Measurements from ENCODE around the gene WDR89. TPM values are rescaled to one million over a fixed set of nuclear protein-coding genes. Genes with fewer than 3 reads are reported as not detected.

WDR89 gene
- total RNA-seq, 2 donors from 2014 or later: 2.0 to 9.0 TPM

DNA sequence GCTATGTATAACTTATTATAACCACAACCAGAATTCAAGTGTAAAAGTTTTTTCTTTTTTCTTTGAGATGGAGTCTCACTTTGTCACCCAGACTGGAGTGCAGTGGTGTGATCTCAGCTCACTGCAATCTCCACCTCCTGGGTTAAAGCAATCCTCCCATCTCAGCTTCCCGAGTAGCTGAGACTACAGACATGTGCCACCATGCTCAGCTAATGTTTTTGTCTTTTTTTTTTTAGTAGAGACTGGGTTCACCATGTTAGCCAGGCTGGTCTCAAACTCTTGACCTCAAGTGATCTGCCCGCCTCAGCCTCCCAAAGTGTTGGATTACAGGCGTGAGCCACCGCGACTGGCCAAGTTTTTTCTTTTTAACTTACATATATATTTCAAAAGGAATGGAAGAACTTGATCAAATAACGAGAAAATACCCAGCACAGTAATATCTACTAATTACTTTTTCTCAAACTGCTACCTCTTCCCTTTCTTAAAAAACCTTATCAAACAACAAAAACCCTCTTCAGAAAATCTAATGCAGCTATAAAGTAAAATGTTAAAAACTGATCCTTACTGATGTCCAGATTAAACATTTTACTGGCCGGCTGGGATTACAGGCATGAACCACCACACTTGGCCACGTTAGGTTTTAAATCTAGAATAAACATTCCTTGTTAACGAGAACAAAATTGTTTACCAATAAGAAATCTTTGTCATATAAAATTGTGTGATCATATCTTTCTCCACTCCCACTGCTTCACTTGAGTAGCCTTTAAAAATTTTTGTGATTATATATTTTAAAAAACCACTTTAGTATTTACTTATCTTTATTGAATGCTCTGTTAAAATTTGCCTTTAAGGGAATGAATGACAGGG is 41.3 kb upstream of the WDR89 start:
- no peak for TF ChIP-seq CTCF (IDR thresholded peaks at IDR 0.05)
- H3K27ac ChIP-seq: no peak overlapping the region
- no peak for DNase-seq (ENCODE audit: low spot score)
- H3K27me3 ChIP-seq (replicated peaks; ENCODE audit: insufficient read depth): no peaks in the 10 kb centered on the region
- peaks cover 7% of the 10 kb centered on the region for H3K36me3 ChIP-seq
- H3K9me3 ChIP-seq: no peaks in the 10 kb centered on the region
- no peak for ATAC-seq (ENCODE audit: insufficient number of reproducible peaks, low FRiP score, low read depth)
- H3K4me1 ChIP-seq (ENCODE audit: control insufficient read depth in 1 of 2, low read depth in 2 of 2): no peaks in the 10 kb centered on the region
- H3K4me3 ChIP-seq: no peak overlapping the region

- H3K36me3 ChIP-seq: peaks cover 2% of the 10 kb centered on the region
- ATAC-seq (ENCODE audit: insufficient number of reproducible peaks, low FRiP score, low read depth) (no peak), DNase-seq (ENCODE audit: low spot score) (no peak)
- no peaks in the 10 kb centered on the region for H3K27me3 ChIP-seq (replicated peaks; ENCODE audit: insufficient read depth)
- H3K4me1 ChIP-seq (ENCODE audit: control insufficient read depth in 1 of 2, low read depth in 2 of 2): no peaks in the 10 kb centered on the region
- no peak overlapping the region for H3K4me3 ChIP-seq
- no peak overlapping the region for H3K27ac ChIP-seq
- H3K9me3 ChIP-seq: no peaks in the 10 kb centered on the region
- no peak for TF ChIP-seq CTCF (IDR thresholded peaks at IDR 0.05)
These were observed 36.9 kb upstream of the WDR89 start for GRCh38 chr14:63678536-63678935.

DNA sequence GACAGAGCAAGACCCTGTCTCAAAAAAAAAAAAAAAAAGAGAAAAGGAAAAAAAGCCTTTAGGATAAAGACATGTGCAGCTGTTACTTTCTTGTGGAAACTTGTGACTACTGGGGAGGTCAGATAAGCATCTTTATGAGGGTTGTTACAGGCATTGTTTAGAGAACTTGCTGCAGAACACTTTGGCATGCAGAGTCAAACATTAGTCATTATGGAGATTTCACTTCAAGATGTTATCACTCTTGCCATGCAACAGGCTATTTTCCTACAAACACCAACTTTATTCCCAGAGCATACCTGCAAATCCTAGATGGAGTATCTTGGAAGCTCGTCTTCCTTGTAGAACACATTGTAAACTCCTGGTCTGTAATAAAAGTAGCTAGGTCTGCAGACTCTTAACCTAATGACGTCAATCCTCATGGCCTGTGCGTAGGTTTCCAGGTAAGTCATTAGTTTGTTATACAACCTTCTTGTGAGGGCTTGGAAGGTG is 36.3 kb upstream of the WDR89 start:
- DNase-seq (ENCODE audit: low spot score) (no peak), ATAC-seq (ENCODE audit: insufficient number of reproducible peaks, low FRiP score, low read depth) (no peak)
- Histone ChIP-seq H3K4me1 (ENCODE audit: control insufficient read depth in 1 of 2, low read depth in 2 of 2) (no peaks in the 10 kb centered on the region), H3K27me3 (replicated peaks; ENCODE audit: insufficient read depth) (no peaks in the 10 kb centered on the region), H3K9me3 (no peaks in the 10 kb centered on the region), H3K36me3 (peaks cover 2% of the 10 kb centered on the region), H3K27ac (no peak overlapping the region), H3K4me3 (no peak overlapping the region)
- TF ChIP-seq CTCF (IDR thresholded peaks at IDR 0.05): no peak

GRCh38 chr14:63676615-63677014 is 34.9 kb upstream of the WDR89 start:
- Histone ChIP-seq H3K4me3 (no peak overlapping the region), H3K4me1 (ENCODE audit: control insufficient read depth in 1 of 2, low read depth in 2 of 2) (no peaks in the 10 kb centered on the region), H3K27me3 (replicated peaks; ENCODE audit: insufficient read depth) (no peaks in the 10 kb centered on the region), H3K27ac (no peak overlapping the region), H3K36me3 (peaks cover 2% of the 10 kb centered on the region), H3K9me3 (no peaks in the 10 kb centered on the region)
- no peak for ATAC-seq (ENCODE audit: insufficient number of reproducible peaks, low FRiP score, low read depth)
- TF ChIP-seq CTCF (IDR thresholded peaks at IDR 0.05): no peak
- no peak for DNase-seq (ENCODE audit: low spot score)

- no peaks in the 10 kb centered on the region for H3K9me3 ChIP-seq
- no peak overlapping the region for H3K4me3 ChIP-seq
- H3K36me3 ChIP-seq: peaks cover 2% of the 10 kb centered on the region
- TF ChIP-seq CTCF (IDR thresholded peaks at IDR 0.05): no peak
- no peaks in the 10 kb centered on the region for H3K4me1 ChIP-seq (ENCODE audit: control insufficient read depth in 1 of 2, low read depth in 2 of 2)
- H3K27me3 ChIP-seq (replicated peaks; ENCODE audit: insufficient read depth): no peaks in the 10 kb centered on the region
- no peak for DNase-seq (ENCODE audit: low spot score)
- ATAC-seq (ENCODE audit: insufficient number of reproducible peaks, low FRiP score, low read depth): no peak
- no peak overlapping the region for H3K27ac ChIP-seq
These were observed 32.3 kb upstream of the WDR89 start for GRCh38 chr14:63673886-63674497.

Data from thoracic aorta (tissue), 2 donors.